Skeletal muscle satellite cell (primary cell): ENCODE results near the gene ZNF74.
"Not testable (repeated sequence)": the region's sequence is repeated elsewhere in the genome, so short reads cannot be mapped to it uniquely, and the experiment has no call there.

Experiments
- H3K27me3 ChIP-seq: 2 replicates; pipeline ENCODE4 v1.7.0; 2013; ENCODE audit warnings: low read length; ENCODE audit not compliant: control insufficient read depth, insufficient read depth
- H3K36me3 ChIP-seq: 2 replicates; pipeline ENCODE4 v1.7.0; 2013; ENCODE audit warnings: mild to moderate bottlenecking, control low read depth, low read length; ENCODE audit not compliant: insufficient read depth
- H3K4me1 ChIP-seq: 2 replicates; pipeline ENCODE4 v1.7.0; 2013; ENCODE audit warnings: low read length; ENCODE audit not compliant: control insufficient read depth, insufficient read depth
- H3K4me2 ChIP-seq: 2 replicates; pipeline ENCODE4 v1.7.0; 2013; ENCODE audit warnings: mild to moderate bottlenecking, low read length
- H3K4me3 ChIP-seq: 2 replicates; pipeline ENCODE4 v1.7.0; 2013; ENCODE audit warnings: low read length
- H3K9ac ChIP-seq: 2 replicates; pipeline ENCODE4 v1.7.0; 2013; ENCODE audit warnings: mild to moderate bottlenecking, low read depth, low read length, moderate library complexity
- H3K9me3 ChIP-seq: replicated peaks from 2 replicates; pipeline ENCODE4 v1.7.0; 2013; ENCODE audit warnings: mild to moderate bottlenecking, control low read depth, low read length

The ZNF74 gene

DNA sequence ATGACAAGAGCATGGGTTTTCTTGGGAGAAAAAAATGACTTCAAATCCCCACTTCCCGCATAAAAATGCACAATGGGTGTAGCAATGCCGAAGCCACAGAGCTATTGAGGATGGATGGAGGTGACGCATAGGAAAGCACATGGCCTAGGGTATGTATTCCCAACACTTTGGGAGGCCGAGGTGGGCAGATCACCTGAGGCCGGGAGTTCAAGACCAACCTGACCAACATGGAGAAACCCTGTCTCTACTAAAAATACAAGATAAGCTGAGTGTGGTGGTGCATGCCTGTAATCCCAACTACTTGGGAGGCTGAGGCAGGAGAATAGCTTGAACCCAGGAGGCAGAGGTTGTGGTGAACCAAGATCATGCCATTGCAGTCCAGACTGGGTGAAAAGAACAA lies 15.3 kb upstream of the ZNF74 start:
- not testable (repeated sequence) for H3K9me3 ChIP-seq, H3K36me3 ChIP-seq, H3K4me3 ChIP-seq, H3K9ac ChIP-seq, H3K4me2 ChIP-seq, H3K4me1 ChIP-seq
- H3K27me3 ChIP-seq = peaks cover 40% of the 10 kb centered on the region

DNA sequence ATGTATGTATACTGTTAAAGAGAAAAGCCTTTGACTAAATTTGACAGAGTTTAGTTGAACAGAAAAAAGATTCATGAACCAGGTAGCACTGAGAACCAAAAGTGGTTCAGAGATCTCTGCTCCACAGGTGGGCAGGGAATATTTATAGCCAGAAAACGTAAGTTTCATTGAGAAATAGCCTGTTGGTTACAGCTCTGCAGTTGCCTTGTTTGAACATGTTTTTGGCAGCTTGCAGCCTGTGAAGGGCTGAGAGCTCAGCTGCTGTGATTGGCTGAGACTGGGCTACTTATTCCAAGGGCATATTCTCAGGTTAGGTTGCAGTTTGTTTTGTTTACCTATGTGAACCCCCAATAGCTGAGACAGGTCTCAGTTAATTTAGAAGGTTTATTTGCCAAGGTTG lies 13.5 kb upstream of the ZNF74 start:
- no peak overlapping the region for H3K4me2 ChIP-seq
- peaks cover 57% of the 10 kb centered on the region for H3K27me3 ChIP-seq
- H3K9ac ChIP-seq = no peak overlapping the region
- H3K4me1 ChIP-seq = no peaks in the 10 kb centered on the region
- H3K9me3 ChIP-seq = no peaks in the 10 kb centered on the region
- no peaks in the 10 kb centered on the region for H3K36me3 ChIP-seq
- H3K4me3 ChIP-seq = no peak overlapping the region

DNA sequence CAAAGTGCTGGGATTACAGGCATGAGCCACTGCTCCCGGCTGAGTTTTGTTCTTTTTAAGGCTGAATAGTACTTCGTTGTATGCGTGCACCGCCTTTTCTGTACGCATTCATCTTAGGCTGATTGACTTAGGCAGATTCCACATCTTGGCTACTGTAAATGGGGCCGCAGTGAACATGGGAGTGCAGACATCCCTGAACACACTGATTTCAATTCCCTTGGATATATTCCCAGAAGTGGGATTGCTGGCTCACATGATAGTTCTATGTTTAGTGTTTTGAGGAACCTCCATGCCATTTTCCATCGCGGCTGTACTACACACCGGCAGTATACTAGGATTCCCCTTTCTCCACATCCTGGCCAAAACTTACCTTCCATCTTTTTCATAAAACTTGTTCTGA lies 10.4 kb upstream of the ZNF74 start:
- no peak overlapping the region for H3K9ac ChIP-seq
- H3K27me3 ChIP-seq = peaks cover 57% of the 10 kb centered on the region
- no peak overlapping the region for H3K4me2 ChIP-seq
- no peak overlapping the region for H3K4me3 ChIP-seq
- no peaks in the 10 kb centered on the region for H3K9me3 ChIP-seq
- no peaks in the 10 kb centered on the region for H3K4me1 ChIP-seq
- H3K36me3 ChIP-seq = no peaks in the 10 kb centered on the region

DNA sequence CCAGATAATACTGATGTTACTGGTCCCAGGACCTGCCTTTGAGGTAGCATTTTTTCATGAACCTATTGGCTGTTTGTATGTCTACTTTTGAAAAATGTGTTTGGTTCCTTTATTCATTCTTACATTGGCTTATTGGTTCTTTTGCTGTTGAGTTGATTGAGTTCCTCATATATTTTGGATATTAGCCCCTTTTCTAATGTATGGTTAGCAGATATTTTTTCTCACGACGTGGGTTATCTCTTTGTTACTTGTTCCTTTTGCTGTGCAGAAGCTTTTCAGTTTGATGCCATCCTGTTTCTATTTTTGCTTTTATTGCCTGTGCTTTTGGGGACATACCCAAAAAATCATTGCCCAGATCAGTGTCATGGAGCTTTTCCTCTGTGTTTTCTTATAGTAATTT lies 9.8 kb upstream of the ZNF74 start:
- Histone ChIP-seq H3K4me1 (no peaks in the 10 kb centered on the region), H3K4me3 (no peak overlapping the region), H3K36me3 (no peaks in the 10 kb centered on the region), H3K9ac (no peak overlapping the region), H3K27me3 (peaks cover 51% of the 10 kb centered on the region), H3K9me3 (no peaks in the 10 kb centered on the region), H3K4me2 (no peak overlapping the region)

DNA sequence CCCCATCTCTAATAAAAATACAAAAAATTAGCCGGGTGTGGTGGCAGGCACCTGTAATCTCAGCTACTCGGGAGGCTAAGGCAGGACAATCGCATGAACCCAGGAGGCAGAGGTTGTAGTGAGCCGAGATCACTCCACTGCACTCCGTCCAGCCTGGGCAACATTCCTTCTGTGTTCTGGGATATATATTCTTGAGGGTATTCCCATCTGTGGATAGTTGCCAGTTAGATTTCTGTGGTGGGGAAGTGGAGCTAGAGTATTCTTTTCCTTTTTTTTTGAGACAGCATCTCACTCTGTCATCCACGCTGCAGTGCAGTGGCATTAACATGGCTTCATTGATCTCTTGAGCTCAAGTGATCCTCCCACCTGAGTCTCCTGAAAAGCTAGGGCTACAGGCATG lies 9.1 kb upstream of the ZNF74 start:
- Histone ChIP-seq H3K4me1 (no peaks in the 10 kb centered on the region), H3K36me3 (no peaks in the 10 kb centered on the region), H3K9me3 (no peaks in the 10 kb centered on the region), H3K4me2 (no peak overlapping the region), H3K9ac (no peak overlapping the region), H3K27me3 (peaks cover 45% of the 10 kb centered on the region), H3K4me3 (no peak overlapping the region)

DNA sequence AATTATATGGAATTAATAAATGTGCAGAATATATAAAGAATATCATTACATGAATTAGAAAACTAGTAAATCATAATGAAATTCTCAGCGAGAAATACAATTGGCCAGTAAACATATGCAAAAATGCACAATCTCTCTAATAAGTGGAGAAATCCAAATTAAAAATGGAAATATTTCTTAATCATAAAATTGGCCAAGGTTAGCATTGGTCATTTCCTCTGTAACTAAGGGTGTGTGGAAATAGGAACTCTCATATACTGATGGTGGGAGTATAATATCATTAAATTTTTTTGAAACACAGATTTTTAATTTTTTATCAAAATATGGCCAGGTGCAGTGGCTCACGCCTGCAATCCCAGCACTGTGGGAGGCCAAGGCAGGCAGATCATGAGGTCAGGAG lies 7.6 kb upstream of the ZNF74 start:
- Histone ChIP-seq H3K36me3 (no peaks in the 10 kb centered on the region), H3K9ac (no peak overlapping the region), H3K27me3 (peaks cover 35% of the 10 kb centered on the region), H3K4me2 (no peak overlapping the region), H3K4me1 (no peaks in the 10 kb centered on the region), H3K9me3 (no peaks in the 10 kb centered on the region), H3K4me3 (no peak overlapping the region)

DNA sequence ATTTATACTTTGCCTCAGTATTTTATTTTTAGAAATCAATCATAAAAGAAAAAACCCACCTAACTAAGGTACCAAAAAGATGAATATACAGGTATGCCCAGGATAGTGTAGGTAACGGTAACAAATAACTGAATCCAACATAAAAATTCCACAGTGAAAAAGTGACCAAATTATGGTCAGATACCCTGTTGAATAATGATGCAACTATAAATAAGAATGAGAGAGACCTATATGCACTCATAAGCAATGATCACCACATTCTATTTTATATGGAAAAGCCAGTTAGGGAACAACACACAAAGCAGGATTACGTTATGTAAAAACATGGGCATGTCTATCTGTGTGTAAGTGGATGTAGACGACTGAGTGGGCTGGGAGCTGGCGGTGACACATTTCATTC lies 7.0 kb upstream of the ZNF74 start:
- Histone ChIP-seq H3K4me2 (no peak overlapping the region), H3K27me3 (peaks cover 32% of the 10 kb centered on the region), H3K9ac (no peak overlapping the region), H3K4me3 (no peak overlapping the region), H3K4me1 (no peaks in the 10 kb centered on the region), H3K9me3 (no peaks in the 10 kb centered on the region), H3K36me3 (no peaks in the 10 kb centered on the region)

DNA sequence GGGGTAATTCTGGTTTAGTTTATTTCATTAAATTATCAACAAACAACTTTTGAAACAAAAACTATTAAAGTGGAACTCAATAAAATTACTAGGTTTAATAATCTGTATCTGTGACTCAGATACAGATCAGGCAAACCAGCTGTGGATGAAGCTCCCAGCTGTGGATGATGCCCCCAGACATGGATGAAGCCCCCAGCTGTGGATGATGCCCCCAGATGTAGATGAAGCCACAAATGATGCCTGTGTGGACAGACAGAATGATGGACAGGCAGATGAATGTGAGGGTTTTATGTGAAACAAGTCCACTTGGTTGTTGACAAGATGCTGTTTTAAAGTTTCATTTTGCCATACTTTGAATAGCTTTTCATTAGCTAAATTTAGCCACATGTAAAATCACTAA lies 5.8 kb upstream of the ZNF74 start:
- Histone ChIP-seq H3K4me2 (no peak overlapping the region), H3K4me3 (no peak overlapping the region), H3K36me3 (no peaks in the 10 kb centered on the region), H3K4me1 (no peaks in the 10 kb centered on the region), H3K9me3 (no peaks in the 10 kb centered on the region), H3K27me3 (peaks cover 29% of the 10 kb centered on the region), H3K9ac (no peak overlapping the region)

DNA sequence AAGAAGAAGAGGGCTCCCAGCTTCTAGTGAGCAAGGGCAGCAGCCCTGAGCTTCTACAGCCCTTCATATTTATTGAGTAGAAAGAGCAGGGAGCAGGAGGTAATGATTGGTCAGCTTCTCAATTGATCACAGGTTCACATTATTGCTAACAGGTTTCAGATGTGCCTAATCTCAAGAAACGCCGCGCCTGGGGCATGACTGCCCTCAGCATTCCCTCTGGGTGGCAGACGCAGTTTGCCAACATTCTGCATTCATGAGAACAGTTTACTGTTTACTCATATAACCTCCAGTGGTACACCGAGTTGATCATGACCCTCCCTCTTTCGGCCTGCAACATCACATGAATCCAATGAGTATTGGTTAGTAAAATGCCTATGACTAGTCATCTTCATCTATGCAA lies 4.7 kb upstream of the ZNF74 start:
- Histone ChIP-seq H3K4me1 (peaks cover 4% of the 10 kb centered on the region), H3K9me3 (no peaks in the 10 kb centered on the region), H3K36me3 (no peaks in the 10 kb centered on the region), H3K27me3 (peaks cover 18% of the 10 kb centered on the region), H3K4me2 (no peak overlapping the region), H3K9ac (no peak overlapping the region), H3K4me3 (no peak overlapping the region)

DNA sequence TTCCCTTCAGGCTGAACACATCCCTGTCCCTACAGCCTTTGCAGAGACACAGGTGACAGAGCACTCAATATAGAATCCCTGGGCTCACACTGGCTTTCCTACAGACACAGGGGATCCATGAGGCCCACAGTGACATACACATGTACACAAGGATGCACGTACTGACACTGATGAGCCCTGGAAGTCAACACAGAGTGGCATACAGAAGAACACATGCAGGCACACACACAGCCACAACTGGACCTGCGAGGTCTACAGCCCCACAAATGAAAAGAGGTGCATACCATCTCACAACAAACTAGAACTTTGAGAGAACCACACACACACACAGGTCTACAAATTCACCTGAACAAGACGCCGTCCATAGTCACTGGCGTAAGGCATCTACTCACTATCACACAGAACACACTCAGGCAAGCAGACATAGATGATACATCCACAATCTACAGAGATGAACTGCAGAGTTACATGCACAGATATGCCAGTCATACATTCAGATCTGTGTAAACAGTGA lies 3.5 kb upstream of the ZNF74 start:
- H3K4me1 ChIP-seq = peaks cover 13% of the 10 kb centered on the region
- no peak overlapping the region for H3K4me2 ChIP-seq
- no peaks in the 10 kb centered on the region for H3K9me3 ChIP-seq
- no peak overlapping the region for H3K9ac ChIP-seq
- H3K27me3 ChIP-seq = peaks cover 8% of the 10 kb centered on the region
- H3K4me3 ChIP-seq = no peak overlapping the region
- no peaks in the 10 kb centered on the region for H3K36me3 ChIP-seq

DNA sequence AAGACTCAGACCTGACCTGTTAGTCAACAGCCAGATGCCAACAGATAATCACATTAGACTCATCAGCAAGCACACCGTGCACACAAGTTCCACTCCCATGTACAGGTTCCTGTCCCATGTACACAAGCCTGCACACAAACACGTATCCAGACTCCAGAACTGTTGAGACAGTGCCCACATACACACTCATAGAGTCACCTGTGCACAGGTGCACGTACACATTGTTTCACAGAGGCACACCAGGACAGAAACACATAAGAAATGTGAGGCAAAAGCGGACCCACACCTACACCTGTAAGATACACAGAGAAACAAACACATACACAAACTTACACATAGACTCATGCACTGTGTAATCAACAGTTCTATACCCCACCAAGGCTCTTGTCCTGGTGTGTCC lies 2.7 kb upstream of the ZNF74 start:
- Histone ChIP-seq H3K36me3 (no peaks in the 10 kb centered on the region), H3K9me3 (no peaks in the 10 kb centered on the region), H3K4me3 (no peak overlapping the region), H3K4me2 (no peak overlapping the region), H3K9ac (no peak overlapping the region), H3K27me3 (peaks cover 2% of the 10 kb centered on the region), H3K4me1 (peaks cover 17% of the 10 kb centered on the region)

DNA sequence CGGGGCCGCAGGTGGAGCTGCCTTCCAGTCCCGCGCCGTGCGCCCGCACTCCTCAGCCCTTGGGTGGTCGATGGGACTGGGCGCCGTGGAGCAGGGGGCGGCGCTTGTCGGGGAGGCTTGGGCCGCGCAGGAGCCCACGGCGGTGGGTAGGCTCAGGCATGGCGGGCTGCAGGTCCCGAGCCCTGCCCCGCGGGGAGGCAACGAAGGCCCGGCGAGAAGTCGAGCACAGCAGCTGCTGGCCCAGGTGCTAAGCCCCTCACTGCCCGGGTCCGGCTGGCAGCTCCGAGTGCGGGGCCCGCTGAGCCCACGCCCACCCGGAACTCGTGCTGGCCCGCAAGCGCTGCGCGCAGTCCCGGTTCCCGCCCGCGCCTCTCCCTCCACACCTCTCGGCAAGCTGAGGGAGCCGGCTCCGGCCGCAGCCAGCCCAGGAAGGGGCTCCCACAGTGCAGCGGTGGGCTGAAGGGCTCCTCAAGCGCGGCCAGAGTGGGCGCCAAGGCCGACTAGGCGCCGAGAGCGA lies 1.5 kb upstream of the ZNF74 start:
- not testable (repeated sequence) for H3K4me2 ChIP-seq, H3K9me3 ChIP-seq, H3K27me3 ChIP-seq, H3K36me3 ChIP-seq, H3K4me3 ChIP-seq, H3K9ac ChIP-seq
- peaks cover 23% of the 10 kb centered on the region for H3K4me1 ChIP-seq
